DOHH2 (cell line): ENCODE measurements around the gene PRICKLE4.

Experiments used
- CTCF ChIP-seq: fragments of 200-600 bp; sonication (generic); IDR thresholded peaks from one replicate; pipeline ENCODE4 v1.5.1; 2014; ENCODE audit warnings: antibody characterized with exemption, mild to moderate bottlenecking, low read depth, low read length; ENCODE audit not compliant: poor library complexity, severe bottlenecking
- EZH2phosphoT487 ChIP-seq: fragments of 200-600 bp; sonication (generic); IDR thresholded peaks from 2 replicates; pipeline ENCODE4 v1.6.1; 2017; ENCODE audit warnings: borderline replicate concordance, mild to moderate bottlenecking, antibody characterized with exemption, low read length, moderate library complexity, mixed read lengths

GRCh38 chr6:41796474-41796873, 15.9 kb downstream of the PRICKLE4 start:
- TF ChIP-seq EZH2phosphoT487: no peak
- no peak for TF ChIP-seq CTCF
